MM.1S (cell line): ENCODE measurements around the gene SNX15.

Experiments used
- CTCF ChIP-seq: fragments of 300-600 bp; sonication (generic); IDR thresholded peaks from 2 replicates; pipeline ENCODE4 v1.5.1; 2016; ENCODE audit warnings: antibody characterized with exemption, low read length, mixed read lengths
- EZH2 ChIP-seq: fragments of 300-600 bp; sonication (generic); optimal IDR thresholded peaks from 2 replicates; pipeline ENCODE3; 2017; ENCODE audit warnings: low read depth, mild to moderate bottlenecking, antibody characterized with exemption, low read length, mixed read lengths
- EZH2phosphoT487 ChIP-seq: fragments of 300-600 bp; sonication (generic); IDR thresholded peaks from 2 replicates; pipeline ENCODE4 v1.6.1; 2018; ENCODE audit warnings: antibody characterized with exemption, low read length

DNA sequence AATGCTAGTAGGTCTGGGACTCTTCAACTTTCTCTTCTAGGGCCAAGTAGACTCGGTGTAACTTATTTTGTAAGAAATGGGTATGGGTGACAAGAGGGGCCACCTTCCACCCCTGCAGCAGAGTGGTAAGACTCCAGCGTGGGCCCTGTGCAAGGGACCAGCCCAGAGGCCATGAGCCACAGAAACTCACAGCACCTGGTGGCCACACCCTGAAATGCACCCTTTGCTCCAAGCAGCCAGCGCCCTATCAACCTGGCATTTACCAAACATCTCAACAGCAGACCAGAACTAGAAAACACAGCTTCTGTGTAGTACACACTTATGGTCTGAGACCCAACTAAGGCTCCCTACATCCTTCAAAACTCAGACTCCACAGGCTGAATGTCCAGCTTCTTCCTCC lies 50.9 kb downstream of the SNX15 start:
- TF ChIP-seq CTCF = peak; percentile 76
- TF ChIP-seq EZH2 = no peak
- no peak for TF ChIP-seq EZH2phosphoT487
